ENCODE results near the gene MSANTD1.

The MSANTD1 gene

GRCh38 chr4:3305610-3306371, 56.8 kb downstream of the MSANTD1 start:
- DNase-seq = no peak
